GM21526 (cell line): Measurements from ENCODE around the gene IL20RA.

Source experiments
- ATAC-seq: cut with Tn5 transposase; IDR thresholded peaks from one replicate; pipeline ENCODE4 v1.9.1; 2021; ENCODE audit warnings: moderate library complexity; ENCODE audit not compliant: unreplicated experiment, low FRiP score

IL20RA gene

GRCh38 chr6:136950436-136951126 lies 94.2 kb downstream of the IL20RA start:
- no peak for ATAC-seq
